ENCODE data around the gene KRTAP12-3. TPM values are rescaled to one million over a fixed set of nuclear protein-coding genes. Genes with fewer than 3 reads are reported as not detected.

KRTAP12-3 gene
- total and polyA plus RNA-seq, 2 donors (not counting 1 experiment from before 2014, with no cell fraction given), result not detected

DNA sequence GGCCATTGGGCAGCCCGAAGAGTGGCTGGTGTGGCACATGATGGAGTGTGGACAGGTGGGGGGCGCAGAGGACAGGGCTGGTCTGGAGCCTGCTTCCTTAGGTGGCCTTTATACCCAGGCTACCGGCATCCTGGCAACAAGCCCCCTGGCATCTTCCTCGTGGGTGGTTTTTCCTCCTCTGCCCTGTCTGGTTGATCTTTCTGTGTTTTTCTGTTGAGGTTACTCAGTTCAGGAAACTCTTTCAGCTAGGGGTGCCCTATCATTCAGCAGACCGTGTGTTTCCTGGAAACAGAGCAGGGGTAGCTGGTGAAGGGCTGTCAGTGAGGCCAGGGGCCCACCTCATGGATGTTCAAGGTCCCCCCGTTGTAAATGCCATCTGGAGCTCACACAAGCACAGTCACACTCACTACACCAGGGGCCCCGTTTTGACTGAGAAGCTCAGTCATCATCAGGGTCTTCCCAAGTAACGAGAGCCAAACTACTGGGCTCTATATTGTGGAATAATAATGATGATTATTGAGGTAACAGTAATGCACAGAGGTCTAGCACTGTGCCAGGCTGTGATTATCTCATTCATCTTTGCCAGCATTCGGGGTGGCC, 3.1 kb upstream of the KRTAP12-3 start, which contains the start of gene KRTAP12-4:
KRTAP12-4 (minus strand) TSS at position 84 of the 600 bp plus-strand sequence; CDS start at position 39, 45 bp downstream.
- TF ChIP-seq, protein P1, sequence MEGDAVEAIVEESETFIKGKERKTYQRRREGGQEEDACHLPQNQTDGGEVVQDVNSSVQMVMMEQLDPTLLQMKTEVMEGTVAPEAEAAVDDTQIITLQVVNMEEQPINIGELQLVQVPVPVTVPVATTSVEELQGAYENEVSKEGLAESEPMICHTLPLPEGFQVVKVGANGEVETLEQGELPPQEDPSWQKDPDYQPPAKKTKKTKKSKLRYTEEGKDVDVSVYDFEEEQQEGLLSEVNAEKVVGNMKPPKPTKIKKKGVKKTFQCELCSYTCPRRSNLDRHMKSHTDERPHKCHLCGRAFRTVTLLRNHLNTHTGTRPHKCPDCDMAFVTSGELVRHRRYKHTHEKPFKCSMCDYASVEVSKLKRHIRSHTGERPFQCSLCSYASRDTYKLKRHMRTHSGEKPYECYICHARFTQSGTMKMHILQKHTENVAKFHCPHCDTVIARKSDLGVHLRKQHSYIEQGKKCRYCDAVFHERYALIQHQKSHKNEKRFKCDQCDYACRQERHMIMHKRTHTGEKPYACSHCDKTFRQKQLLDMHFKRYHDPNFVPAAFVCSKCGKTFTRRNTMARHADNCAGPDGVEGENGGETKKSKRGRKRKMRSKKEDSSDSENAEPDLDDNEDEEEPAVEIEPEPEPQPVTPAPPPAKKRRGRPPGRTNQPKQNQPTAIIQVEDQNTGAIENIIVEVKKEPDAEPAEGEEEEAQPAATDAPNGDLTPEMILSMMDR (conservative IDR thresholded peaks at IDR 0.05 in 1 of 2, IDR thresholded peaks at IDR 0.05 in 1 of 2; ENCODE audit: low read depth in 1 of 2, low read length in 2 of 2), result no peak
- TF ChIP-seq EZH2 (IDR thresholded peaks at IDR 0.05; ENCODE audit: low read length, missing control alignments), result no peak
- Histone ChIP-seq H2AFZ (ENCODE audit: low read length) (no peak within 1 kb of the TSS), H3K27ac (ENCODE audit: insufficient read depth, low read length) (no peak within 1 kb of the TSS), H3K4me2 (ENCODE audit: extremely low read depth, insufficient read depth, low read length) (no peak within 1 kb of the TSS), H3K36me3 (ENCODE audit: control insufficient read depth, insufficient read depth, low read length) (no peaks in the 10 kb centered on the region), H3K9ac (ENCODE audit: insufficient read depth, low read length) (no peak within 1 kb of the TSS), H3K79me2 (ENCODE audit: control insufficient read depth, insufficient read depth, low read length) (no peaks in the 10 kb centered on the region), H3K4me3 (replicated peaks in 1 of 4; ENCODE audit: control extremely low read depth in 1 of 4, insufficient read depth in 1 of 4, low read depth in 3 of 4, low read length in 4 of 4) (no peak within 1 kb of the TSS), H3K4me1 (ENCODE audit: control insufficient read depth, extremely low read depth, insufficient read depth, low read length) (no peaks in the 10 kb centered on the region), H4K20me1 (ENCODE audit: control insufficient read depth, extremely low read depth, insufficient read depth, low read length) (no peaks in the 10 kb centered on the region), H3K9me3 (ENCODE audit: control insufficient read depth, insufficient read depth, low read depth, low read length) (no peaks in the 10 kb centered on the region), H3K27me3 (ENCODE audit: control insufficient read depth, insufficient read depth, low read length) (no peaks in the 10 kb centered on the region)
- DNase-seq (ENCODE audit: low read depth in 2 of 2), result no peak

DNA sequence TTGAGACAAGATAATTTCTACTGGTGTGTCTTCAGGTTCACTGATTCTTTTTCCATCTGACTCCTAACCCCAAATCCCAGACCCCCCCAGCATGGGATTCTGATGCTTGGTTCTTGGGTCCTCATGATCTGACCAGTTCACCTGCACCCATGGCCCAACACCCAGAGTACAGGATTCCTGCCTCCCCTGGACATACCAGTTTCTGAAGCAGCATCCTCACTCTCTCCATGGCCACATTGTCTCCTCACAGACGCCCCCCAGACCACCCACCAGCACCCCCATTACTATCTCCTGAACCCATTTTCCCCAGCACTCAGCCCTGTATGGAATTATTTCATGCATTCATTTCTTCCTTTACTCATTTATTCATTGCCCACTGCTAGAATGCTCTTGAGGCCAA, 864 bp upstream of the KRTAP12-3 start:
- Histone ChIP-seq H4K20me1 (ENCODE audit: control insufficient read depth, extremely low read depth, insufficient read depth, low read length) (no peaks in the 10 kb centered on the region), H3K36me3 (ENCODE audit: control insufficient read depth, insufficient read depth, low read length) (no peaks in the 10 kb centered on the region), H3K9ac (ENCODE audit: insufficient read depth, low read length) (no peak overlapping the region), H3K9me3 (ENCODE audit: control insufficient read depth, insufficient read depth, low read depth, low read length) (no peaks in the 10 kb centered on the region), H3K4me1 (ENCODE audit: control insufficient read depth, extremely low read depth, insufficient read depth, low read length) (no peaks in the 10 kb centered on the region), H3K4me3 (replicated peaks in 1 of 4; ENCODE audit: control extremely low read depth in 1 of 4, insufficient read depth in 1 of 4, low read depth in 3 of 4, low read length in 4 of 4) (no peak overlapping the region), H3K79me2 (ENCODE audit: control insufficient read depth, insufficient read depth, low read length) (no peaks in the 10 kb centered on the region), H3K27me3 (ENCODE audit: control insufficient read depth, insufficient read depth, low read length) (no peaks in the 10 kb centered on the region), H3K27ac (ENCODE audit: insufficient read depth, low read length) (no peak overlapping the region), H2AFZ (ENCODE audit: low read length) (no peak overlapping the region), H3K4me2 (ENCODE audit: extremely low read depth, insufficient read depth, low read length) (no peak overlapping the region)
- no peak for DNase-seq (ENCODE audit: low read depth in 2 of 2)
- no peak for TF ChIP-seq EZH2 (IDR thresholded peaks at IDR 0.05; ENCODE audit: low read length, missing control alignments)
- TF ChIP-seq, protein P1 (conservative IDR thresholded peaks at IDR 0.05 in 1 of 2, IDR thresholded peaks at IDR 0.05 in 1 of 2; ENCODE audit: low read depth in 1 of 2, low read length in 2 of 2), result no peak

DNA sequence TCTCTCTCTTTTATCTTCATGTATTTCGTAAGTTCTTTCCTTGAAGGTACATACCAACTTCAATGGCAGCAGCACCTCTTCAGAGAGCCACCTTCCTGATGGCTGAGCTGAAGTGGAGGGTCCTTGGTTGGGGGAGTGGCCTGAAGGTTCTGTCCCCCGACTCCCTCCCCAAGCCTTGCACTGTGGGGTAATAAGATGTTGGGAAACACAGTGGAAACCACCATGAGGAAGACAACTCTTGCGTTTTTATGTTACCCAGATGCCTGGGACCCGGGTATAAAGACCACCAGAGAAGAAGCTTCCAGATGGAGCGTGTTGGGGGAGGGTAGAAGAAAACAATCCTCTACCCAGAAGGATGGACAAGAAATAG, 794 bp downstream of the KRTAP12-3 start:
- Histone ChIP-seq H3K4me1 (ENCODE audit: control insufficient read depth, extremely low read depth, insufficient read depth, low read length) (no peaks in the 10 kb centered on the region), H3K79me2 (ENCODE audit: control insufficient read depth, insufficient read depth, low read length) (no peaks in the 10 kb centered on the region), H3K9me3 (ENCODE audit: control insufficient read depth, insufficient read depth, low read depth, low read length) (no peaks in the 10 kb centered on the region), H3K36me3 (ENCODE audit: control insufficient read depth, insufficient read depth, low read length) (no peaks in the 10 kb centered on the region), H3K4me2 (ENCODE audit: extremely low read depth, insufficient read depth, low read length) (no peak overlapping the region), H3K27ac (ENCODE audit: insufficient read depth, low read length) (no peak overlapping the region), H3K4me3 (replicated peaks in 1 of 4; ENCODE audit: control extremely low read depth in 1 of 4, insufficient read depth in 1 of 4, low read depth in 3 of 4, low read length in 4 of 4) (no peak overlapping the region), H2AFZ (ENCODE audit: low read length) (no peak overlapping the region), H3K9ac (ENCODE audit: insufficient read depth, low read length) (no peak overlapping the region), H3K27me3 (ENCODE audit: control insufficient read depth, insufficient read depth, low read length) (no peaks in the 10 kb centered on the region), H4K20me1 (ENCODE audit: control insufficient read depth, extremely low read depth, insufficient read depth, low read length) (no peaks in the 10 kb centered on the region)
- DNase-seq (ENCODE audit: low read depth in 2 of 2), result no peak
- no peak for TF ChIP-seq EZH2 (IDR thresholded peaks at IDR 0.05; ENCODE audit: low read length, missing control alignments)
- TF ChIP-seq, protein P1 (conservative IDR thresholded peaks at IDR 0.05 in 1 of 2, IDR thresholded peaks at IDR 0.05 in 1 of 2; ENCODE audit: low read depth in 1 of 2, low read length in 2 of 2), result no peak
